Lower leg skin (tissue), 3 donors: ENCODE measurements around the gene ADAMTS17.

Experiments
- POLR2A ChIP-seq, 2 donors: fragments of 450-650 bp; IDR thresholded peaks; one replicate each; pipeline ENCODE4 v1.6.1; 2016 to 2017; ENCODE audit warnings: antibody characterized with exemption in 2 of 2, mild to moderate bottlenecking in 1 of 2, moderate library complexity in 1 of 2
- TF ChIP-seq, protein P1 (sequence below), 3 donors: fragments of 450-650 bp; IDR thresholded peaks; one replicate each; pipeline ENCODE4 v1.5.1; 2016; ENCODE audit warnings: antibody characterized with exemption in 3 of 3, mild to moderate bottlenecking in 3 of 3, moderate library complexity in 2 of 3

DNA sequence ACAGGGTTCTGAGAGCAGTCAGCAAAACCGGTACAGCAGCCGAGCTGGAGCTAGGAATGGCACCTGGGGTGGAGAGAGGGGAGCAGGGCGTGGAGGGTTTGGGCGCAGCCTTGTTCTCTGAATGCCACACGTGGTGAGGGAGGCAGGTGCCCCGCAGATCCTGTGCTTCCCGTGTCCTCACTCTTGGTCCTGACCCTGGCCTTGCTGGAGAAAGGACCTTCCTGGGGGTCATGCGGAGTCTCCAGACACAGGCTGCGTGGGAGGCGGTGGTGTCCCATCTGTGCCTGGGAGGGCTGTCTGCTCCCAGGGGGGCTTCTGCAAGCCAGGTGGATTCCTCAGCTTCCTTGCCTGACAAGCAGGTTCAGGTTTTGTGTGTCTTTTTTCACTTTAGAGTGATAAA, 363.8 kb downstream of the ADAMTS17 start:
- TF ChIP-seq, protein P1, sequence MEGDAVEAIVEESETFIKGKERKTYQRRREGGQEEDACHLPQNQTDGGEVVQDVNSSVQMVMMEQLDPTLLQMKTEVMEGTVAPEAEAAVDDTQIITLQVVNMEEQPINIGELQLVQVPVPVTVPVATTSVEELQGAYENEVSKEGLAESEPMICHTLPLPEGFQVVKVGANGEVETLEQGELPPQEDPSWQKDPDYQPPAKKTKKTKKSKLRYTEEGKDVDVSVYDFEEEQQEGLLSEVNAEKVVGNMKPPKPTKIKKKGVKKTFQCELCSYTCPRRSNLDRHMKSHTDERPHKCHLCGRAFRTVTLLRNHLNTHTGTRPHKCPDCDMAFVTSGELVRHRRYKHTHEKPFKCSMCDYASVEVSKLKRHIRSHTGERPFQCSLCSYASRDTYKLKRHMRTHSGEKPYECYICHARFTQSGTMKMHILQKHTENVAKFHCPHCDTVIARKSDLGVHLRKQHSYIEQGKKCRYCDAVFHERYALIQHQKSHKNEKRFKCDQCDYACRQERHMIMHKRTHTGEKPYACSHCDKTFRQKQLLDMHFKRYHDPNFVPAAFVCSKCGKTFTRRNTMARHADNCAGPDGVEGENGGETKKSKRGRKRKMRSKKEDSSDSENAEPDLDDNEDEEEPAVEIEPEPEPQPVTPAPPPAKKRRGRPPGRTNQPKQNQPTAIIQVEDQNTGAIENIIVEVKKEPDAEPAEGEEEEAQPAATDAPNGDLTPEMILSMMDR (IDR thresholded peaks at IDR 0.05), result no peak
- no peak for TF ChIP-seq POLR2A (IDR thresholded peaks at IDR 0.05)
